K562 (cell line): Measurements from ENCODE around the gene HMGN2. TPM values are rescaled to one million over a fixed set of nuclear protein-coding genes. Genes with fewer than 3 reads are reported as not detected.
A peak's percentile ranks its signal among the peaks of the same experiment; 100 is the strongest.

Experiments used
- ATAC-seq: fragments of 200-7000 bp; cut with Tn5 transposase; 3 replicates; pipeline ENCODE4 v1.9.1; 2020; ENCODE audit warnings: moderate library complexity
- BruUV-seq: library from RNA; stranded (reverse); fragments of 400-500 nt; replicated peaks from 2 replicates; lab custom pipeline; 2021; lab: Mats Ljungman, UMichigan
- CTCF ChIA-PET: fragments of 300-600 bp; formaldehyde crosslinking; extraction: SDS; loops from one replicate; lab custom pipeline; 2021; ENCODE audit warnings: low intra/inter-chr PET ratio; lab: Yijun Ruan, JAX
- POLR2A ChIA-PET: fragments of 300-600, 350-650 bp; sonication (Branson Sonifier 250); formaldehyde crosslinking; extraction: SDS; loops from one replicate; lab custom pipeline; 2021; ENCODE audit warnings: antibody characterized with exemption, inconsistent platforms; lab: Yijun Ruan, JAX
- DNase-seq, 4 experiments: peaks; one replicate each; pipeline versions ENCODE4 v3.0.0 to v3.0.0-alpha.2; 2011 to 2018; ENCODE audit warnings: low spot score in 3 of 4, mixed read lengths in 3 of 4; ENCODE audit errors: extremely low read depth in 1 of 4
- FAIRE-seq: peaks from 2 replicates; lab custom pipeline; 2011; peaks lifted over from hg19 to GRCh38; lab: Jason Lieb, UNC
- H2AFZ ChIP-seq: 2 replicates; pipeline ENCODE4 v1.6.0; 2011; ENCODE audit warnings: low read depth, low read length, control low read depth, inconsistent platforms
- H3K27ac ChIP-seq: fragments of 200-600 bp; 3 replicates; pipeline ENCODE4 v1.8.0; 2011; ENCODE audit warnings: low read depth, mild to moderate bottlenecking, control low read depth, inconsistent platforms, low read length, moderate library complexity, mixed read lengths; ENCODE audit errors: extremely low read depth
- H3K27me3 ChIP-seq, 2 experiments: fragments of 300-600 bp in 1 of 2; 2 replicates in 1 of 2; 3 replicates in 1 of 2; pipeline versions ENCODE4 v1.6.0 to v1.8.0; 2011; ENCODE audit warnings: inconsistent platforms in 2 of 2, low read length in 2 of 2, mild to moderate bottlenecking in 1 of 2, mixed read lengths in 1 of 2, moderate library complexity in 1 of 2; ENCODE audit not compliant: control insufficient read depth in 2 of 2, insufficient read depth in 2 of 2
- H3K36me3 ChIP-seq: fragments of 300-600 bp; 3 replicates; pipeline ENCODE4 v1.8.0; 2011; ENCODE audit warnings: mild to moderate bottlenecking, low read length, inconsistent platforms; ENCODE audit not compliant: control insufficient read depth, insufficient read depth
- H3K4me1 ChIP-seq, 2 experiments: fragments of 200-600 bp in 1 of 2; replicated peaks in 1 of 2; 2 replicates in 1 of 2; 3 replicates in 1 of 2; pipeline versions ENCODE4 v1.5.1 to v1.8.0; 2011; ENCODE audit warnings: inconsistent platforms in 2 of 2, low read length in 2 of 2, mild to moderate bottlenecking in 1 of 2, mixed read lengths in 1 of 2, moderate library complexity in 1 of 2; ENCODE audit not compliant: control insufficient read depth in 2 of 2, insufficient read depth in 2 of 2
- H3K4me2 ChIP-seq: 2 replicates; pipeline ENCODE4 v1.6.1; 2011; ENCODE audit warnings: low read length, control low read depth, inconsistent platforms, mixed read lengths; ENCODE audit not compliant: insufficient read depth
- H3K4me3 ChIP-seq: fragments of 200-600 bp; sonication (generic), shearing (Covaris generic); 2 replicates; pipeline ENCODE4 v1.5.1; 2016; ENCODE audit warnings: control low read depth, inconsistent platforms
- H3K79me2 ChIP-seq: fragments of 200-600 bp; 3 replicates; pipeline ENCODE4 v1.8.0; 2011; ENCODE audit warnings: low read length, inconsistent platforms; ENCODE audit not compliant: control insufficient read depth, insufficient read depth
- H3K9ac ChIP-seq, 2 experiments: 2 replicates each; pipeline versions ENCODE4 v1.6.0 to v1.6.1; 2011; ENCODE audit warnings: low read depth in 2 of 2, low read length in 2 of 2, control low read depth in 1 of 2, inconsistent platforms in 1 of 2, mild to moderate bottlenecking in 1 of 2, mixed read lengths in 1 of 2; ENCODE audit not compliant: insufficient read depth in 1 of 2
- H3K9me1 ChIP-seq: one replicate; pipeline ENCODE4 v1.6.0; 2011; ENCODE audit warnings: inconsistent platforms, mild to moderate bottlenecking, low read length, moderate library complexity; ENCODE audit not compliant: control insufficient read depth, insufficient read depth
- H3K9me3 ChIP-seq: replicated peaks from 2 replicates; pipeline ENCODE4 v1.5.1; 2011; ENCODE audit warnings: low read depth, low read length, inconsistent platforms; ENCODE audit not compliant: control insufficient read depth, insufficient read depth
- H4K20me1 ChIP-seq: replicated peaks from 2 replicates; pipeline ENCODE4 v1.6.1; 2011; ENCODE audit warnings: low read length, inconsistent platforms, mixed read lengths; ENCODE audit not compliant: control insufficient read depth, insufficient read depth
- ARID1B ChIP-seq: fragments of 450-650 bp; IDR thresholded peaks from 2 replicates; pipeline ENCODE4 v1.6.1; 2016; ENCODE audit warnings: antibody characterized with exemption, mild to moderate bottlenecking, inconsistent platforms
- CCAR2 ChIP-seq: fragments of 200-400 bp; formaldehyde crosslinking; IDR thresholded peaks from 2 replicates; pipeline ENCODE4 v1.6.1; 2017; ENCODE audit warnings: mild to moderate bottlenecking, low read depth, low read length
- EGR1 ChIP-seq: fragments of 450-650 bp; conservative IDR thresholded peaks from 2 replicates; pipeline ENCODE4 v1.6.1; 2017; ENCODE audit warnings: mild to moderate bottlenecking
- FOXA3 ChIP-seq, 2 experiments: fragments of 450-650 bp in 1 of 2; sonication (generic) in 1 of 2; formaldehyde crosslinking; IDR thresholded peaks in 1 of 2; conservative IDR thresholded peaks in 1 of 2; 2 replicates each; pipeline versions ENCODE4 v1.4.0 to v1.8.0; 2020 to 2022; ENCODE audit warnings: mild to moderate bottlenecking in 2 of 2, missing genetic modification reagents in 1 of 2
- MIER1 ChIP-seq: fragments of 450-650 bp; IDR thresholded peaks from 2 replicates; pipeline ENCODE4 v1.6.1; 2016; ENCODE audit warnings: antibody characterized with exemption, mild to moderate bottlenecking, low read depth
- NR3C1 ChIP-seq: sonication (generic); formaldehyde crosslinking; IDR thresholded peaks from 2 replicates; pipeline ENCODE4 v1.8.1; 2022; ENCODE audit warnings: missing genetic modification reagents
- PRPF4 ChIP-seq: fragments of 200-400 bp; formaldehyde crosslinking; IDR thresholded peaks from one replicate; pipeline ENCODE4 v1.6.1; 2017; ENCODE audit warnings: low read length, low read depth, mild to moderate bottlenecking; ENCODE audit not compliant: insufficient read depth, poor library complexity, severe bottlenecking
- SMAD1 ChIP-seq: fragments of 150-350 bp; IDR thresholded peaks from 2 replicates; pipeline ENCODE4 v1.6.1; 2014; ENCODE audit warnings: low read length, low read depth; ENCODE audit not compliant: partially characterized antibody
- SPI1 ChIP-seq: IDR thresholded peaks from 2 replicates; pipeline ENCODE4 v1.6.1; 2011; ENCODE audit warnings: low read depth, low read length, control low read depth, borderline replicate concordance
- WGBS: fragments of 100-300 bp; shearing (Covaris generic); methylation state at CpG from one replicate; pipeline ENCODE4 v1.1.6; 2016; ENCODE audit warnings: low coverage, mixed read lengths; ENCODE audit not compliant: insufficient coverage; ENCODE audit errors: missing lambda C conversion rate; 5-methylcytosine and 5-hydroxymethylcytosine counted together
- in situ Hi-C: fragments of 300-500 bp; cut with MboI; formaldehyde crosslinking; loops from 4 replicates; pipeline ENCODE4 v1.15.0; 2018; ENCODE audit warnings: inconsistent platforms, mixed read lengths
- intact Hi-C: fragments of 100-400 bp; cut with micrococcal nuclease; formaldehyde crosslinking; loops from 2 replicates; pipeline ENCODE4 v1.14.2; 2022
- polyA plus RNA-seq, 8 experiments: library from polyadenylated mRNA; depleted of rRNA in 4 of 8; stranded (reverse) in 5 of 8; unstranded in 3 of 8; fragments of >200 nt; fragmentation: Nextera tagmentation in 2 of 8; fragmentation: Illumina TruSeq in 1 of 8; extraction: Ambion mirVana in 2 of 8; extraction: Trizol in 1 of 8; gene quantifications; 2 replicates each; pipeline versions ENCODE4 v1.2.1 to v1.2.3, GENCODE V29; 2011 to 2014; ENCODE audit warnings: inconsistent platforms in 1 of 8, missing spikeins in 1 of 8
- total RNA-seq, 7 experiments: library from RNA; depleted of rRNA in 6 of 7; stranded (reverse); fragments of >200 nt in 6 of 7; fragmentation: Illumina TruSeq in 2 of 7; extraction: Trizol in 2 of 7; gene quantifications; 2 replicates each; pipeline versions ENCODE4 v1.2.1 to v1.2.3, GENCODE V29; 2011 to 2021; ENCODE audit warnings: low replicate concordance in 1 of 7

Gene HMGN2
- total and polyA plus RNA-seq, 9 of the 15 experiments (the other 6 are each of a cell fraction or from before 2014, with no cell fraction given) = 370 to 1,354 (median 965) TPM

GRCh38 chr1:26432793-26433192 is 39.4 kb upstream of the HMGN2 start:
- no TSS peak for BruUV-seq
- Histone ChIP-seq H3K9me1 (no peaks in the 10 kb centered on the region), H2AFZ (peak overlapping the region; percentile 89), H3K4me1 (peaks cover 7 to 16% of the 10 kb centered on the region in 2 experiments; a peak in 4 of 5 replicates), H3K4me3 (peak overlapping the region; percentile 70), H3K79me2 (peaks cover 32% of the 10 kb centered on the region), H4K20me1 (no peaks in the 10 kb centered on the region), H3K4me2 (peak overlapping the region; percentile 98), H3K9ac (peak overlapping the region; percentile 86 to 90), H3K9me3 (no peaks in the 10 kb centered on the region), H3K27me3 (no peaks in the 10 kb centered on the region), H3K27ac (peak overlapping the region; percentile 81), H3K36me3 (peaks cover 26% of the 10 kb centered on the region; the same call in 2 of the 3 replicates)
- ATAC-seq (no peak), FAIRE-seq (no peak), DNase-seq (no peak)
- ChIA-PET POLR2A (interaction anchor here (0.7 to 2.2 kb wide), 16 partner anchors 8 to 554 kb away, joined by 3 to 13 read pairs (median 4); partner anchors contain the start of gene HMGN2), CTCF (no interaction called here)
- TF ChIP-seq FOXA3 (CRISPR knock-in tag; conservative IDR thresholded peaks at IDR 0.05 in 1 of 2, IDR thresholded peaks at IDR 0.05 in 1 of 2) (0 out of 4 replicates have a peak, but pooled peaks of 1 of the 2 experiments have one; percentile 2), NR3C1 (CRISPR knock-in tag) (0 out of 2 replicates have a peak, but pooled peaks have one; percentile 16), SMAD1 (no peak)
- WGBS = 0% methylated on average over 3 of the region's 3 CpGs
- in situ Hi-C loops (no loop called here), intact Hi-C loops (no loop called here)

- H3K4me2 ChIP-seq = no peak overlapping the region
- H3K4me1 ChIP-seq = peaks cover 7 to 16% of the 10 kb centered on the region in 2 experiments; a peak in 4 of 5 replicates
- H2AFZ ChIP-seq = no peak overlapping the region
- in situ Hi-C loops = no loop called here
- ChIA-PET POLR2A (interaction anchor here (0.6 to 1.2 kb wide), 3 partner anchors 22 to 283 kb away, joined by 3 to 4 read pairs (median 3); no protein-coding TSS in a partner anchor), CTCF (interaction anchor here (0.6 kb wide), 1 partner anchor 554 kb away, joined by 4 read pairs; no protein-coding TSS in a partner anchor)
- H3K9ac ChIP-seq = no peak overlapping the region
- H3K27ac ChIP-seq = no peak overlapping the region
- no TSS peak for BruUV-seq
- H3K36me3 ChIP-seq = peaks cover 40% of the 10 kb centered on the region; the same call in 2 of the 3 replicates
- H3K9me1 ChIP-seq = no peaks in the 10 kb centered on the region
- H3K27me3 ChIP-seq = no peaks in the 10 kb centered on the region
- no peaks in the 10 kb centered on the region for H3K9me3 ChIP-seq
- FAIRE-seq (no peak), ATAC-seq (no peak)
- no peak overlapping the region for H3K4me3 ChIP-seq
- no peak for TF ChIP-seq EGR1
- no peak for TF ChIP-seq MIER1
- TF ChIP-seq SPI1 = peak; percentile 54; the same call in 1 of the 2 replicates
- no peak for TF ChIP-seq CCAR2
- TF ChIP-seq ARID1B = no peak
- TF ChIP-seq PRPF4 = no peak
- TF ChIP-seq, all 486 proteins: peak for 1
- Histone ChIP-seq H4K20me1 (no peaks in the 10 kb centered on the region), H3K79me2 (peaks cover 32% of the 10 kb centered on the region)
- intact Hi-C loops = no loop called here
- DNase-seq = no peak
Observed at GRCh38 chr1:26434161-26434752, 38.0 kb upstream of the HMGN2 start.
